Keratinocyte (primary cell): ENCODE measurements around the gene APLP2. TPM values are rescaled to one million over a fixed set of nuclear protein-coding genes. Genes with fewer than 3 reads are reported as not detected.

Experiments
- DNase-seq: peaks from one replicate; pipeline ENCODE4 v3.0.0-alpha.2; 2011; ENCODE audit warnings: low read depth, missing footprints, low spot score
- FAIRE-seq: peaks from 2 replicates; lab custom pipeline; 2011; peaks lifted over from hg19 to GRCh38; lab: Jason Lieb, UNC
- H2AFZ ChIP-seq: 2 replicates; pipeline ENCODE4 v1.6.0; 2012; ENCODE audit warnings: low read length, control low read depth, inconsistent platforms; ENCODE audit not compliant: control insufficient read depth
- H3K27ac ChIP-seq: 2 replicates; pipeline ENCODE4 v1.5.1; 2011; ENCODE audit warnings: low read length; ENCODE audit not compliant: control insufficient read depth, insufficient read depth
- H3K27me3 ChIP-seq: 3 replicates; pipeline ENCODE4 v1.6.0; 2011; ENCODE audit warnings: low read length; ENCODE audit not compliant: control insufficient read depth, insufficient read depth; ENCODE audit errors: extremely low read depth
- H3K36me3 ChIP-seq, 2 experiments: 2 replicates in 1 of 2; 3 replicates in 1 of 2; pipeline ENCODE4 v1.5.1; 2011; ENCODE audit warnings: low read length in 2 of 2, mild to moderate bottlenecking in 1 of 2; ENCODE audit not compliant: control insufficient read depth in 2 of 2, insufficient read depth in 2 of 2; ENCODE audit errors: extremely low read depth in 1 of 2
- H3K4me1 ChIP-seq: 3 replicates; pipeline ENCODE4 v1.5.1; 2011; ENCODE audit warnings: low read length; ENCODE audit not compliant: control insufficient read depth, insufficient read depth; ENCODE audit errors: extremely low read depth
- H3K4me2 ChIP-seq: 3 replicates; pipeline ENCODE4 v1.6.0; 2011; ENCODE audit warnings: low read depth, low read length; ENCODE audit not compliant: control insufficient read depth, insufficient read depth; ENCODE audit errors: extremely low read depth
- H3K4me3 ChIP-seq, 3 experiments: fragments of 200-600 bp in 1 of 3; sonication (generic) in 1 of 3; 2 replicates in 2 of 3; 3 replicates in 1 of 3; pipeline ENCODE4 v1.5.1; 2011 to 2016; ENCODE audit warnings: low read length in 3 of 3, mild to moderate bottlenecking in 3 of 3, control low read depth in 2 of 3, inconsistent platforms in 1 of 3, low read depth in 1 of 3, mixed read lengths in 1 of 3, mixed run types in 1 of 3, moderate library complexity in 1 of 3; ENCODE audit not compliant: control insufficient read depth in 2 of 3, insufficient read depth in 2 of 3; ENCODE audit errors: extremely low read depth in 1 of 3
- H3K79me2 ChIP-seq: 2 replicates; pipeline ENCODE4 v1.6.0; 2012; ENCODE audit warnings: low read length; ENCODE audit not compliant: control insufficient read depth, insufficient read depth
- H3K9ac ChIP-seq: 3 replicates; pipeline ENCODE4 v1.6.0; 2011; ENCODE audit warnings: low read length; ENCODE audit not compliant: control insufficient read depth, insufficient read depth; ENCODE audit errors: extremely low read depth
- H3K9me1 ChIP-seq: 3 replicates; pipeline ENCODE4 v1.6.0; 2011; ENCODE audit warnings: low read length; ENCODE audit not compliant: control insufficient read depth, insufficient read depth; ENCODE audit errors: extremely low read depth
- H3K9me3 ChIP-seq: 2 replicates; pipeline ENCODE4 v1.5.1; 2012; ENCODE audit warnings: low read depth, low read length; ENCODE audit not compliant: control insufficient read depth
- H4K20me1 ChIP-seq: 3 replicates; pipeline ENCODE4 v1.6.0; 2011; ENCODE audit warnings: low read length; ENCODE audit not compliant: control insufficient read depth, insufficient read depth; ENCODE audit errors: extremely low read depth
- CTCF ChIP-seq, 3 experiments: IDR thresholded peaks in 1 of 3; conservative IDR thresholded peaks in 1 of 3; optimal IDR thresholded peaks in 1 of 3; 2 replicates in 2 of 3; 3 replicates in 1 of 3; pipeline versions ENCODE3 to v1.5.1; 2011; ENCODE audit warnings: low read length in 3 of 3, mild to moderate bottlenecking in 3 of 3, moderate library complexity in 2 of 3, control low read depth in 1 of 3, inconsistent platforms in 1 of 3; ENCODE audit not compliant: insufficient read depth in 2 of 3; ENCODE audit errors: extremely low read depth in 1 of 3
- EZH2 ChIP-seq: IDR thresholded peaks from one replicate; pipeline ENCODE4 v1.6.1; 2012; ENCODE audit warnings: inconsistent platforms, mild to moderate bottlenecking, low read length, moderate library complexity
- dilution Hi-C: fragments of 300-500 bp; cut with MboI; formaldehyde crosslinking; loops from one replicate; pipeline ENCODE4 v1.7.0; 2020; ENCODE audit warnings: low sequenced_read_pairs; ENCODE audit not compliant: extremely low pct_ligation_motif_present
- polyA plus RNA-seq, 5 experiments: library from polyadenylated mRNA; depleted of rRNA in 3 of 5; stranded (reverse) in 3 of 5; stranded (forward) in 1 of 5; unstranded in 1 of 5; fragments of >200 nt; gene quantifications; 1 replicate in 1 of 5; 2 replicates in 3 of 5; 3 replicates in 1 of 5; pipeline versions ENCODE4 v1.2.1 to v1.2.3, GENCODE V29; 2011 to 2012; ENCODE audit warnings: missing spikeins in 2 of 5, low read depth in 1 of 5, low replicate concordance in 1 of 5

The APLP2 gene
- polyA plus RNA-seq, 1 donor (not counting 4 experiments of a cell fraction or from before 2014, with no cell fraction given) = 531 TPM

- H3K9me1 ChIP-seq = peaks cover 2% of the 10 kb centered on the region
These were observed 98.4 kb downstream of the APLP2 start for GRCh38 chr11:130168105-130168504.

GRCh38 chr11:130170345-130170744 is 100.7 kb downstream of the APLP2 start:
- no peak overlapping the region for H2AFZ ChIP-seq
- H3K4me3 ChIP-seq = no peak overlapping the region
- H4K20me1 ChIP-seq = peaks cover 12% of the 10 kb centered on the region
- H3K9me3 ChIP-seq = no peaks in the 10 kb centered on the region
- no peak for DNase-seq
- TF ChIP-seq EZH2 (no peak), CTCF (optimal IDR thresholded peaks at IDR 0.05 in 1 of 3, IDR thresholded peaks at IDR 0.05 in 1 of 3, conservative IDR thresholded peaks at IDR 0.05 in 1 of 3; ENCODE audit: extremely low read depth in 1 of 3, insufficient read depth in 2 of 3, low read length in 3 of 3) (no peak)
- H3K4me2 ChIP-seq = no peak overlapping the region
- H3K4me1 ChIP-seq = peaks cover 35% of the 10 kb centered on the region
- no peak overlapping the region for H3K9ac ChIP-seq
- H3K27me3 ChIP-seq = no peaks in the 10 kb centered on the region
- no peak for FAIRE-seq
- H3K79me2 ChIP-seq = peaks cover 76% of the 10 kb centered on the region
- H3K27ac ChIP-seq = no peak overlapping the region
- H3K9me1 ChIP-seq = peaks cover 2% of the 10 kb centered on the region
- peaks cover 0 to 2% of the 10 kb centered on the region in 2 experiments for H3K36me3 ChIP-seq
- dilution Hi-C loops = no loop called here

More at GRCh38 chr11:130168105-130168504, 98.4 kb downstream of the APLP2 start:
- H3K9ac ChIP-seq = no peak overlapping the region
- no peaks in the 10 kb centered on the region for H3K27me3 ChIP-seq
- peaks cover 12% of the 10 kb centered on the region for H4K20me1 ChIP-seq
- TF ChIP-seq CTCF (optimal IDR thresholded peaks at IDR 0.05 in 1 of 3, IDR thresholded peaks at IDR 0.05 in 1 of 3, conservative IDR thresholded peaks at IDR 0.05 in 1 of 3; ENCODE audit: extremely low read depth in 1 of 3, insufficient read depth in 2 of 3, low read length in 3 of 3) = no peak
- no peak for TF ChIP-seq EZH2
- H3K27ac ChIP-seq = no peak overlapping the region
- H2AFZ ChIP-seq = no peak overlapping the region
- FAIRE-seq (peak; percentile 61), DNase-seq (no peak)
- H3K4me2 ChIP-seq = no peak overlapping the region
- dilution Hi-C loops = no loop called here
- H3K36me3 ChIP-seq = peaks cover 0 to 2% of the 10 kb centered on the region in 2 experiments
- peaks cover 40% of the 10 kb centered on the region for H3K4me1 ChIP-seq
- H3K4me3 ChIP-seq = no peak overlapping the region
- H3K79me2 ChIP-seq = peaks cover 78% of the 10 kb centered on the region
- H3K9me3 ChIP-seq = no peaks in the 10 kb centered on the region
